ENCODE measurements around the gene SDK1.

- no peak for TF ChIP-seq CTCF (conservative IDR thresholded peaks at IDR 0.05; ENCODE audit: low read depth in 2 of 2)
- no peak for TF ChIP-seq EZH2phosphoT487 (IDR thresholded peaks at IDR 0.05; ENCODE audit: unreplicated experiment)
- TF ChIP-seq POLR2AphosphoS5 (IDR thresholded peaks at IDR 0.05; ENCODE audit: low read depth): no peak
- no peak for TF ChIP-seq REST (IDR thresholded peaks at IDR 0.05; ENCODE audit: unreplicated experiment)
- no peak for TF ChIP-seq ZNF331 (CRISPR knock-in tag; IDR thresholded peaks at IDR 0.05; ENCODE audit: low read depth)
- no peak for TF ChIP-seq EZH2 (IDR thresholded peaks at IDR 0.05; ENCODE audit: low read depth, unreplicated experiment)
Measured at GRCh38 chr7:3371601-3372000, 70.5 kb downstream of the SDK1 start.

Data from GM23338 (cell line).